ENCODE data around the gene COL18A1. TPM values are rescaled to one million over a fixed set of nuclear protein-coding genes. Genes with fewer than 3 reads are reported as not detected.

Gene COL18A1
- 10 to 100 TPM; 20.1 to 22.2 TPM for total RNA-seq
- polyA plus RNA-seq, result 1 to 10 TPM; 1.5 to 9.9 (median 7.3) TPM
- 11.3 to 142 (median 25.4) reads per million in 6 experiments for total RNA-seq

GRCh38 chr21:45404730-45405270 is at the start of gene COL18A1:
Gene COL18A1, plus strand, starts transcription at chr21:45405165. Its CDS starts 66 bp downstream, at chr21:45405231.
- Mint-ChIP-seq H3K4me3 (peak within 1 kb of the TSS; percentile 74 to 93 (median 87)), H3K27me3 (peaks cover 31 to 77% (median 54%) of the 10 kb centered on the region in 5 donors), H3K9me3 (peaks cover 6 to 12% (median 8%) of the 10 kb centered on the region in 9 donors), H3K27ac (peak within 1 kb of the TSS in 8 of 10 donors; percentile 8 to 91 (median 50)), H3K36me3 (peaks cover 8 to 14% (median 9%) of the 10 kb centered on the region in 3 donors), H3K4me1 (peaks cover 8 to 20% (median 15%) of the 10 kb centered on the region in 4 donors)
- DNase-seq (peak in 4 of 10 donors; percentile 12 to 29 (median 24)), ATAC-seq (peak; percentile 29 to 56)
- POLR2A ChIA-PET, result no interaction called here

GRCh38 chr21:45355573-45355972 is 49.4 kb upstream of the COL18A1 start:
- Mint-ChIP-seq H3K9me3 (no peaks in the 10 kb centered on the region), H3K27me3 (peaks cover 7 to 28% (median 15%) of the 10 kb centered on the region in 5 donors), H3K4me3 (peak overlapping the region in 5 of 10 donors; percentile 4 to 52 (median 34)), H3K4me1 (peaks cover 3 to 14% (median 7%) of the 10 kb centered on the region in 4 donors), H3K27ac (peak overlapping the region in 5 of 10 donors; percentile 8 to 42 (median 31)), H3K36me3 (no peaks in the 10 kb centered on the region)
- POLR2A ChIA-PET, result no interaction called here
- DNase-seq (no peak), ATAC-seq (no peak)

GRCh38 chr21:45356251-45356650 is 48.7 kb upstream of the COL18A1 start:
- Mint-ChIP-seq H3K27ac (peak overlapping the region in 1 of 10 donors; percentile 49), H3K4me3 (no peak overlapping the region)

GRCh38 chr21:45356653-45357435 is 48.1 kb upstream of the COL18A1 start:
- Mint-ChIP-seq H3K27ac (no peak overlapping the region), H3K9me3 (no peaks in the 10 kb centered on the region)
- POLR2A ChIA-PET, result no interaction called here

More at GRCh38 chr21:45356251-45356650, 48.7 kb upstream of the COL18A1 start:
- H3K36me3 Mint-ChIP-seq, result no peaks in the 10 kb centered on the region
- ATAC-seq (no peak), DNase-seq (peak in 1 of 10 donors; percentile 59)
- H3K9me3 Mint-ChIP-seq, result no peaks in the 10 kb centered on the region
- POLR2A ChIA-PET, result no interaction called here
- H3K4me1 Mint-ChIP-seq, result peaks cover 3 to 14% (median 7%) of the 10 kb centered on the region in 4 donors
- H3K27me3 Mint-ChIP-seq, result peaks cover 4 to 28% (median 13%) of the 10 kb centered on the region in 5 donors

GRCh38 chr21:45357436-45358260 is 47.3 kb upstream of the COL18A1 start:
- H3K4me1 Mint-ChIP-seq, result peaks cover 3 to 14% (median 7%) of the 10 kb centered on the region in 4 donors
- H3K9me3 Mint-ChIP-seq, result no peaks in the 10 kb centered on the region
- no peak for ATAC-seq
- peak in 1 of 10 donors; percentile 64 for DNase-seq
- H3K4me3 Mint-ChIP-seq, result no peak overlapping the region
- H3K27me3 Mint-ChIP-seq, result peaks cover 4 to 28% (median 13%) of the 10 kb centered on the region in 5 donors
- H3K36me3 Mint-ChIP-seq, result no peaks in the 10 kb centered on the region
- POLR2A ChIA-PET, result no interaction called here
- H3K27ac Mint-ChIP-seq, result no peak overlapping the region

More at GRCh38 chr21:45356653-45357435, 48.1 kb upstream of the COL18A1 start:
- Mint-ChIP-seq H3K36me3 (no peaks in the 10 kb centered on the region), H3K4me1 (peaks cover 3 to 14% (median 7%) of the 10 kb centered on the region in 4 donors), H3K4me3 (no peak overlapping the region), H3K27me3 (peaks cover 4 to 28% (median 13%) of the 10 kb centered on the region in 5 donors)
- ATAC-seq (no peak), DNase-seq (peak in 1 of 10 donors; percentile 27)

- POLR2A ChIA-PET, result no interaction called here
- H3K36me3 Mint-ChIP-seq, result no peaks in the 10 kb centered on the region
- no peaks in the 10 kb centered on the region for H3K9me3 Mint-ChIP-seq
- DNase-seq (peak in 1 of 10 donors; percentile 27), ATAC-seq (no peak)
- peaks cover 4 to 28% (median 13%) of the 10 kb centered on the region in 5 donors for H3K27me3 Mint-ChIP-seq
- no peak overlapping the region for H3K4me3 Mint-ChIP-seq
- H3K27ac Mint-ChIP-seq, result no peak overlapping the region
- H3K4me1 Mint-ChIP-seq, result peaks cover 3 to 14% (median 7%) of the 10 kb centered on the region in 4 donors
Measured at GRCh38 chr21:45358261-45358670, 46.7 kb upstream of the COL18A1 start.

GRCh38 chr21:45358711-45359310 is 46.2 kb upstream of the COL18A1 start:
- POLR2A ChIA-PET, result no interaction called here
- Mint-ChIP-seq H3K9me3 (no peaks in the 10 kb centered on the region), H3K36me3 (no peaks in the 10 kb centered on the region), H3K4me3 (no peak overlapping the region), H3K4me1 (peaks cover 3 to 14% (median 7%) of the 10 kb centered on the region in 4 donors), H3K27me3 (peaks cover 4 to 28% (median 13%) of the 10 kb centered on the region in 5 donors), H3K27ac (no peak overlapping the region)
- DNase-seq (peak in 1 of 10 donors; percentile 19), ATAC-seq (no peak)

GRCh38 chr21:45359451-45360217 is 45.3 kb upstream of the COL18A1 start:
- POLR2A ChIA-PET, result no interaction called here
- H3K4me3 Mint-ChIP-seq, result no peak overlapping the region
- H3K27ac Mint-ChIP-seq, result no peak overlapping the region
- H3K9me3 Mint-ChIP-seq, result no peaks in the 10 kb centered on the region
- H3K36me3 Mint-ChIP-seq, result no peaks in the 10 kb centered on the region
- H3K4me1 Mint-ChIP-seq, result peaks cover 3 to 14% (median 9%) of the 10 kb centered on the region in 4 donors
- DNase-seq (peak in 1 of 10 donors; percentile 60), ATAC-seq (no peak)
- H3K27me3 Mint-ChIP-seq, result peaks cover 4 to 27% (median 15%) of the 10 kb centered on the region in 5 donors

GRCh38 chr21:45361033-45361997 is 43.6 kb upstream of the COL18A1 start:
- H3K36me3 Mint-ChIP-seq, result no peaks in the 10 kb centered on the region
- peaks cover 2 to 11% (median 6%) of the 10 kb centered on the region in 5 donors for H3K27me3 Mint-ChIP-seq
- ATAC-seq (no peak), DNase-seq (peak in 1 of 10 donors; percentile 60)
- peaks cover 0 to 3% (median 0%) of the 10 kb centered on the region in 4 donors for H3K4me1 Mint-ChIP-seq
- H3K4me3 Mint-ChIP-seq, result no peak overlapping the region
- POLR2A ChIA-PET, result no interaction called here
- H3K9me3 Mint-ChIP-seq, result no peaks in the 10 kb centered on the region
- H3K27ac Mint-ChIP-seq, result peak overlapping the region in 1 of 10 donors; percentile 49

- POLR2A ChIA-PET, result no interaction called here
- peaks cover 0 to 3% (median under 1%) of the 10 kb centered on the region in 4 donors for H3K4me1 Mint-ChIP-seq
- ATAC-seq, result no peak
Measured at GRCh38 chr21:45362077-45362747, 42.8 kb upstream of the COL18A1 start.

More at GRCh38 chr21:45362077-45362747, 42.8 kb upstream of the COL18A1 start:
- DNase-seq, result peak in 1 of 10 donors; percentile 31
- Mint-ChIP-seq H3K4me3 (no peak overlapping the region), H3K36me3 (no peaks in the 10 kb centered on the region), H3K27me3 (peaks cover 0 to 3% (median under 1%) of the 10 kb centered on the region in 5 donors), H3K9me3 (no peaks in the 10 kb centered on the region), H3K27ac (no peak overlapping the region)
